Fibroblast of skin of left quadriceps (primary cell): ENCODE measurements around the gene LEPR.
A peak's percentile ranks its signal among the peaks of the same experiment; 100 is the strongest.

Experiments used
- DNase-seq, 2 experiments: peaks; one replicate each; pipeline ENCODE4 v3.0.0-alpha.2; 2013; ENCODE audit warnings: low read depth in 2 of 2

LEPR gene

GRCh38 chr1:65412256-65412983 is 8.0 kb upstream of the LEPR start:
- DNase-seq = no peak

- DNase-seq = peak; percentile 76 to 77
Measured at GRCh38 chr1:65412984-65413375, 7.5 kb upstream of the LEPR start.

DNA sequence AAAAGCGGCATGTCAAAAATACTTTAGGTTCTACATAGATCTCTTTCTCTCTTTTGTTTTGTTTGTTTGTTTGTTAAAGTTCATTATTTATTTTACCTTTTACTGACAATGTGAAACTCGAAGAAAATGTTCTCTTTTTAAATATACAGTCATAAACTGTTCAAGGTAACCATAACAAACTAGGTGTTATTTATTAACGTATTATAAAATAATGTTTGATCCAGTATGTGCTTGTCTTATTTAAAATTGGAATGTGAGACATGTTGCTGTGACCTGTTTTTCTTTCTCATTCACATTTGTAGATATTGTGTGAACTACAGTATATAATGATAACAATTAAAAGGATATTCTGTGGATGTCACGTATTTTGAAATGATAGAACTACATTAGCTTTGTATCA is 5.9 kb upstream of the LEPR start:
- no peak for DNase-seq

- no peak for DNase-seq
Measured at GRCh38 chr1:65416767-65417166, 3.7 kb upstream of the LEPR start.

DNA sequence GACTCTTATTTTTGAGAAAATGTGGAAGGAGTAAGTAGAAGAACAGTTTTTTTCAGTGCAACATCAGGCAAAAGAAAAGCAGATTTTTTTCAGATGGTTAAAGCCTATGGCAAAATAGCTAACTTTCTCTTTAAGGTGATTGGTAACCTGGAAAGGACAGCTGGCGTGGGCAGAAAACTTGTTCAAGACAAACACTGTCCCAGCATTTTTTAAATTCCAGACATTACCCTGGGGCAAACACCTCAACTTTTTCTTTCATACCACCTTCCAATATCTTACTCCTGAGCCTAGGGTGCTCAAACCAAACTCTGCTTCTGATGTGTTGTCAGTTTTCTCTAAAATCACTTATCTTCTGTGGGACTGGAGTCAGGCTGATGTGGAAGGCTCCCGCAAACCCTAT is 2.7 kb upstream of the LEPR start:
- DNase-seq = no peak

DNA sequence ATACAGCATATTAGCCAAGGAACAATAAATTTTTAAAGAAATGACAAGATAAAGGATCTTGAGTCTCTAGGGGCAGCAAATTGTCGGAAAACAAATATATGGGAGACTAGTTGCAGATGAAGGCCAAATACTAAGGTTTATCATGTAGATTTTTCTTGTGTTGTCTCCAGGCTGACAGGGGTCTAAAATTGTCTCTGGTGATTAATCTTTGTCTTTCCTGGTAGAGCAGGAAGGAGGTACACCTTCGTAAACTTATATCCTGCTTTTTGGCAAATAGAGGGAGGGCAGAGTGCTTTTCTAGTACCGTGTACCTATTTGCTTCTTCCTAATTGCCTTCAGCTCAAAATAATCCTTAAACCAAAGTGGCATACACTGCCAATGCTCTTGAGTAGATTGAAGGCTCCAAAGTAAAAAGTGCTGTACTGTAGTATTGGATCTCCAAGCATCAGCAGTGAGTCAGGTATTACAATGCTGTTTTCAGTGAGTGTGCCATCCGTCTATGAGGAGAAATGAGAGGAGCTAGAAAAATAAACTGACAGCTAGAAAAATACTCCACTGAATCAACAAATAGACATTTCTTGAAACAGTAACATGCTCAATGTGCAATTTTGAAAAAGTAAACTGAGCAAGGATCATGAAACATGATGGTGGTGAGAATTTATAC is 1.8 kb upstream of the LEPR start:
- DNase-seq = no peak

GRCh38 chr1:65419681-65420589 is 533 bp upstream of the LEPR start:
- DNase-seq = peak; percentile 97

DNA sequence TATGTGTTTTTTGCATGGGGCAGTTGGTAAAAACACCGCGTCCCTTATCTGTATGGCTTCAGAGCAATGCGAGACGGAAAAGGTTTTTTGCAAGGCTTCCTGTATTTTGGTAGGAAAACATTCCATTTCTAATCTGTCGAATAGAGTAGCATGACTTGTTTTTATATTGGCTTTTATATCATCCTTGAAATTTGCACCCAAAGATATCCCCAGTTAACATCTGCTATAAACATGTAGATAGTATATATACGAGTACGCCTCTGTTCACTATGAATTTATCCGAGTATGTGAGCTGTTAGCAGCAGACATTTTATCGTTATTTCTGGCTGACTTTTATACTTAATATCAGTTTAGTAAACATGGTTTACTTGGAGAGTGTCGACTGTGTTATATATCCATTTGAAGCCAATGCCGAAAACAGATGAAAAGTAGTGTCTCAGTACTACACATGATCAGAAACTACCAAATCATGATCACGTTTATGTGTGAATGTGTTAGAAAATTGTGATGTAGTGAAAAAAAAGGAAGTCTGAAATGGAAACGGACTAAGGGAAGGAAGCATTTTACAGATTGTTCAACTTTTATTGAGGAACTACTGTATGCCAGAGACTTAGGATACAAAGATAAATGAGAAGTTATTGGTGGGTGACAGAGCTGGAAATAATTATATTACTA is 1.0 kb downstream of the LEPR start:
- DNase-seq = no peak

DNA sequence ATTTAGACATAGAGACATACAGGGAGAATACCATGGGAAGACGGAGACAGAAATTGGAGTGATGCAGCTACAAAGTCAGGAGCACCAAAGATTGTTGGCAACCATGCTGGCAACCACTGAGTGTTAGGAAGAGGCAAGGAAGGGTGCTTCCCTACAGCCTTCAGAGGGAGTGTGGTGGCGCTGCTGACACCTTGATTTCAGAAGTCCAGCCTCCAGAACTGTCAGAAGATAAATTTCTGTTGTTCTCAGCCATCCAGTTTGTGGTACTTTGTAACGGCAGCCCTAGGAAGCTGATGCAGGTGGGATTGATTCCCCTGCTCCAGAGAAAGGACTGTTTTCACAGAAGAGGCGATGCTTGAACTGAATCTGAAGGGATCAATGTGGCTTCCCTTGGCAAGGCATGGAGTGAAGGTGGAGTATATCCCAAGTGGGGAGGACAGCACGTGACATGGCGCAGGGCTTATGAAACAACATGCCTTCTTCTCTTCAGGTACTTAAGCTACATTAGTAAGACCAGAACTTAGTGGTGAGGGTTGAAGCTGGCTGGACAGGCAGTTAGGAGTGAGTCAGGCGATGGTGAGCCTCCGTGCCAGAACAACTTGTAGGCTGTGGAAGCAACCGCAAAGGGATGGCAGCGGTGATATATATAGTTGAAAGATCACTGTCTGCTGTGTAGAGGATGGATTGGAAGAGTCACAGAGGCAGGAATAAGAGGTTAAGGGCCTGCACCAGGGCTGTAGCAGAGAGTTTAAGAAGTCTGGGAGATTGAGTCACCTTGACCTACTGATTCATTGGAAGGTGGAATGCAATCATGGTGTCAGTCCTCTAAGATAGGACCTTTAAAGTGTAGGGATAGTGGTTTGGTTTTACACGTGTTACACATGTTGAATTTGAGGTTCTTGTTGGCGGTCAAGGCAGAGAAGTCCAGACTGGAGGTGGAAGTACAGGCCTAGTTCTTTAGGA is 2.1 kb downstream of the LEPR start:
- DNase-seq = no peak

DNA sequence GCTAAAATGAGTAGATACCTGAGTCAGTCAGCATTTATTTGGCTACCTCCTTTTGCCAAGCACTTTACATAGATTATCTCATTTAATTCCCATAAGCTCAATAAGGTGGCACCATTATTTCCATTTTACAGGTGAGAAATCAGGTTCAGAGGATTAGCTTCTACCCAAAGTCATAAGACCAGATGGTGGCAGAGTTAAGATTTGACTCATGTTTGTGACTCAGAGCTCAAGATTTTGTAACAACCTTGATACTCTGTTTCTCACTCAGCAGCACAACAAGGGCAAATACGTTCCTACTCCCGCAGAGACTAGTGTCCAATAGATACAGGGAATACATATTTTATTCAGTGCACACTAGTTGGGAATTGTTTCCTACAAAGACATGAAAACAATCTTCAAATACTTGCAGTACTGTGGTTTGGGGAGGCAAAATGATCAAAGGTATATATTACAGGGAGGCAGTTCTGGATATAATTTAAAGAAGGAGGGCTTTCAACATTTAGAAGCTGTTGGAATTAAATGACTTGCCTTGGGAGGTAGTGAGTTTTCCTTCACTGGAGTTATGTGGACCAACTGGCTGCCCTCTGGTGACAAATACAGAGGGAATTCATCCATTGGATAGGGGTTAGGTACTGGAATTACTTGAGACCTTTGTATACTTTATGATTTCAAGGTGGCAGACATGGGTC is 3.6 kb downstream of the LEPR start:
- DNase-seq = peak; percentile 63 to 68

DNA sequence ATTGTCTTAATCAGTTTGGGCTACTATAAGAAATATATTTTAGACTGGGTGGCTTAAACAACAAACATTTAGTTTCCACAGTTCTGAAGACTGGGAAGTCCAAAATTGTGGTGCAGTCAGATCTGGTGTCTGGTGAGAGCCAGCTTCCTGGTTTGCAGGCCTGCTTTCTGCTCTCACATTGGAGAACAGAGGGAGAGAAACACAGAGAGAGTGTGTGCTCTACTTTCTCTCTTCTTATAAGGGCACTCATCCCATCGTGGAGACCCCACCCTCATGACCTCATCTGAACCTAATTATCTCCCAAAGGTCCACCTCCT is 4.1 kb downstream of the LEPR start:
- no peak for DNase-seq

- DNase-seq = no peak
Measured at GRCh38 chr1:65425006-65425405, 4.5 kb downstream of the LEPR start.

- DNase-seq = peak in 1 of 2 experiments; percentile 60
Measured at GRCh38 chr1:65425697-65426096, 5.2 kb downstream of the LEPR start.

- DNase-seq = no peak
Measured at GRCh38 chr1:65429078-65429477, 8.6 kb downstream of the LEPR start.

DNA sequence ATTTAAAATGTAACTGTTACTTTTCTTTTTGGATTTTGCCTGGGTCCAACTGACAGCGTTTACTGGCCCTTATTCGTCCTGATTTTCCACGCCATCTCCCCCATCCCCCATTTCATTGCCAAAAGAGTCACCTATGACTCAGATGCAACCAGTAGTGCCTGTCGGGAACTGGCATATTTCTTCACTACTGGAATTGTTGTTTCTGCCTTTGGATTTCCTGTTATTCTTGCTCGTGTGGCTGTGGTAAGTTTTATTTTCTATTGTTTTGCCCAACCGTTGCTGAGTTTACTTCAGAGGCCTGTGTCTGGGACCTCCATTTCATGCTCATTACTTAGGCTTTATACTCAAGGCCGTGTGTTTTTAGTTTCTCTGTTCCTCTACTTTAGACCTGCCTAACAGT is 9.3 kb downstream of the LEPR start:
- peak in 1 of 2 experiments; percentile 32 for DNase-seq

DNA sequence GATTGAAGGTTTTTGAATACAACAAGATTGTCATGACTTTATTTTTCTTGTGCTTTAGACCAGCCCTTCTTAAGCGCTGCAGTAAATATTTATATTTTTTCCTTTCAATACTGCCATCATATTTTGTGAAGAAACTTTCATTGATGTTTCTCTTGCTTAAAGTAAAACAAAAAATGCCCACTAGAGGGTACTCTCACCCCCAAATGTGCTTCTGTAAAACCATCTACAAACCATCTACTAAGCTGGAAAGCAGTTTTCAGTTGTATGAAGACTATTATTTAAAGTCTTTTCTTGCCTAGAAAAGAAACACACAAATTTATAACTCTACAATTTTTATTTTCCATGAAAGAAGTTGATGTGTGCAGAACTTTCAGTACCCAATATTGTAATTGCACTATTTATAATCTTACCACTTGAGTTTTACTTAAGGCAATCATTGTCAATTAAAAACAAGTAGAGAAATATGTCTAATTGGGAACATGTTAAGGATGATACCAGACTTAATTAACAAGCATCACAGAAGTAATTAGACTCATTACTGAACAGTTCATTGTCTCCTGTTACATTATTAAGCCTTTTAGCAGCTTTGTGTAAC is 10.7 kb downstream of the LEPR start:
- peak in 1 of 2 experiments; percentile 26 for DNase-seq

GRCh38 chr1:65432918-65433317 is 12.4 kb downstream of the LEPR start:
- DNase-seq = no peak

GRCh38 chr1:65434255-65434654 is 13.8 kb downstream of the LEPR start:
- no peak for DNase-seq

DNA sequence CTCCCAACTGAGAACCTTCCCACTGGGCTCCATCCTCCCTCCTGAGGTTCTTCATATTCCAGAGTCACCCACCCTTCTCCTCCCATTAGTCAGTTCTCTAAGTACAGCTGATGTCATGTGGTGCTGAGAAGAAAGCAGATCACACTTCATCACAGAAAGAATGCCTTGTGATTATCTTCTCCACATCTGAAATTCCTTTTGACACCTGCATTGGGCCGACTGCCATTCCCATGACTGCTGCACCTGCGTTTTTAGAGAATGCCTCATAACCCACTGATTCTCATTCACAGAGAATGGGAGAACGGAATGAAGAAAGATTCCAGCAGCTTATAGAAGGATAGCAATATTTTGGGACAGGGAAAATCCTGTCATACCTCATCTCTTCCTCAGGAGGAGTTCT is 14.3 kb downstream of the LEPR start:
- no peak for DNase-seq

GRCh38 chr1:65435987-65436386 is 15.5 kb downstream of the LEPR start:
- DNase-seq = peak; percentile 63 to 65
